H1 (cell line): Measurements from ENCODE around the gene RGS7BP. TPM values are rescaled to one million over a fixed set of nuclear protein-coding genes. Genes with fewer than 3 reads are reported as not detected.

Experiments used
- SP2 ChIP-seq: IDR thresholded peaks from 2 replicates; pipeline ENCODE4 v1.6.1; 2012; ENCODE audit warnings: mild to moderate bottlenecking, low read length, inconsistent platforms
- polyA plus RNA-seq, 7 experiments: library from polyadenylated mRNA; depleted of rRNA in 3 of 7; stranded (reverse) in 5 of 7; unstranded in 2 of 7; fragments of >200 nt in 5 of 7; fragments of 200-250 nt in 2 of 7; gene quantifications; 1 replicate in 5 of 7; 2 replicates in 1 of 7; 4 replicates in 1 of 7; pipeline versions ENCODE4 v1.2.1 to v1.2.3, GENCODE V29; 2011 to 2013; ENCODE audit warnings: missing spikeins in 2 of 7, mixed read lengths in 2 of 7
- total RNA-seq: library from RNA; stranded (reverse); fragmentation: NEBNext Ultra II Directional; extraction: Animal tissue kit (Norgen Biotek cat#: 25700); gene quantifications from 2 replicates; pipeline ENCODE4 v1.2.1, GENCODE V29; 2021
- TF ChIP-seq, protein P1 (sequence below): IDR thresholded peaks from 2 replicates; pipeline ENCODE4 v1.6.1; 2012; ENCODE audit warnings: inconsistent platforms

RGS7BP gene
- total and polyA plus RNA-seq, 2 of the 8 experiments (the other 6 are each of a cell fraction or from before 2014, with no cell fraction given): 0.65 to 2.3 TPM

- TF ChIP-seq, protein P1, sequence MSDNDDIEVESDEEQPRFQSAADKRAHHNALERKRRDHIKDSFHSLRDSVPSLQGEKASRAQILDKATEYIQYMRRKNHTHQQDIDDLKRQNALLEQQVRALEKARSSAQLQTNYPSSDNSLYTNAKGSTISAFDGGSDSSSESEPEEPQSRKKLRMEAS: no peak
- no peak for TF ChIP-seq SP2
Observed at GRCh38 chr5:64606926-64607325, 101.1 kb downstream of the RGS7BP start (continued).
